GM19025 (cell line): ENCODE measurements around the gene SYT6.
"Not testable (repeated sequence)": the region's sequence is repeated elsewhere in the genome, so short reads cannot be mapped to it uniquely, and the experiment has no call there.

ENCODE experiments used
- ATAC-seq: cut with Tn5 transposase; IDR thresholded peaks from one replicate; pipeline ENCODE4 v1.9.1; 2021; ENCODE audit warnings: mild to moderate bottlenecking, low read depth, moderate library complexity; ENCODE audit not compliant: unreplicated experiment

SYT6 gene

DNA sequence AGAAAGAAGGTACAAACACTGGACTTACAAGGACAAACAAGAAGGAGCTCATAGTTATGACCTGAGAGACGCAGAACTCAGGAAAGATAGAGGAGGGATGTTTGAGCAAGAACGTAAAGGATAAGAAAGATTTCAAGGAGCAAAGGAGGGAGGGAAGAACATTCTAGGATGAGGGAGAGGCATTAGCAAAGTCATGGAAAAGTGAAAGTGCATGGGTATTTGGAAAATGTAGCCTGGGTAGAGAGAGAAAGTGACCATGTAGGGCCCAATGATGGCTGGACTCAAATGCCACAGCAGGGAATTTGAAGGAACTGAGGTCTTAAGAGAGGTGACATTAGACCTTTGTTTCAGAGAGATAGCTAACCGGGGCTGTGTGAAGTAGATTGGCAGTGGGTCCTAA lies 76.5 kb downstream of the SYT6 start:
- no peak for ATAC-seq

DNA sequence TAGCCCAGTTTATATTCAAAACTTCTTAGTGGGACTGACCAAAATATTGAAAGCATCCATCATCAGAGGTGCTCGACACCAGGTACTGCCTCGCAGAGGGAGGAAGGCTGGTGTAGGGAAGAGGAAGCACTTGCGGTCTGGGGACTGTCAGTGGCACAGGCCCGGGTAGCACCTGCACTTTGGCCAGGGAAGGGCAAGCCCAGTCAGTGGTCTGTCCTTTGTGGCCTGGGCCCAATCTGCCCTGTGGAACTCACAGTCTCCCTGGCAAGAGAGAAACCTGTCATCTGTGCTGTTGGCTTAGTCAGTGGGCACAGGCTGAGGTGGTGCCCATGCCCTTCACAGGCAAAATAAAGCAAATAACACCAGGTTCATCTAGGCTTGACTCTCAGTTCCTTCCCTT lies 77.4 kb downstream of the SYT6 start:
- ATAC-seq = no peak

DNA sequence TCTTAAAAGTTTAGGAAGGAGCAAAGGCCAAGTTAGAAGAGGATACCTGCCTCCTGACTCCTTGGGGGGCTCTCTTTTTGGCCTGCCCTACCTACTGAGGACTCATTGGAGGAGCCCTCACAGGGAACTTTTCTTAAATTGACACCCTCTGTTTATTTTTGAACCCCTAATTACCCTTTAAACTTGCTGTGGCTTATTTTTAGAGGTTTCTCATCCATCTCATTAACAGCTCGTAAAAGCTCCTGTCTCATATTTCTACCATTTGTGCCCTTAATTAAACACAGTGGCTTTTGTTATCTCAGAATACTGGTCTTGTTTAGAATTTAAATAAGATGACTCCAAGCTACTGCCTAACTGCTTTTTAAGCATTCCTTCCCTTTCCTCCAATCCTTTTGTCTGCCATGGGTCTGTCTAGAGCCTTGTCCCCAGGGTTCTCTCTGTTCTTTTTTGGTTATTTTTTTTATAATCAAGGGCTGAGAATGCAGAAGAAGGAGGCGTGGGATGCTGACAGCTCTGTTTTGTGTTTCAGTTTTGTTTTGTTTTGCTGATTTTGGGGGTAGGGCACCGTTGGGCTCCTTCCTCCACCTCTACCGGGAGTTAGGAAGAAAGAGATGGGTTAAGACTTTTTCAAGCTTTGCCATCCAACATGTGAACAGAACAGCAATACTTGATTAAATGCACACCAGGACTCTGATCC lies 78.0 kb downstream of the SYT6 start:
- ATAC-seq = no peak

DNA sequence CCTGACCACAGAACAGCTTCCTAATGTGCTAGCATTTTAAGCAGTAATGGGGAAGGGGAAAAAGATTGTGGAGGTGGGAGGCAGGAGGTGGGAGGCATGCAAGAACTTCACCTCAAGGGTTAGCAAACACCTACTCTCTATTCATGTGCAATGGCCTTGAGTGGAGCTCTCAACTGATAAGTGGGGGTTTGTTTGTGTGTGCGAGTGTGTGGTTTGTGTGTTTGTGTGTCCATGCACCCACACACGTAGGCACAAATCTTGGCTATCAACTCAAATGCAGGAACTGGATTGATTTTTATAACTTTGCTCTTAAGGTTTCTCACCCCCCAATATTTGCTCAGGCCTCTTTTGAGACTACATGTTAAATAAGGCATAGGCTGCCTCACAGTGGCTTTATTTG lies 78.6 kb downstream of the SYT6 start:
- no peak for ATAC-seq

DNA sequence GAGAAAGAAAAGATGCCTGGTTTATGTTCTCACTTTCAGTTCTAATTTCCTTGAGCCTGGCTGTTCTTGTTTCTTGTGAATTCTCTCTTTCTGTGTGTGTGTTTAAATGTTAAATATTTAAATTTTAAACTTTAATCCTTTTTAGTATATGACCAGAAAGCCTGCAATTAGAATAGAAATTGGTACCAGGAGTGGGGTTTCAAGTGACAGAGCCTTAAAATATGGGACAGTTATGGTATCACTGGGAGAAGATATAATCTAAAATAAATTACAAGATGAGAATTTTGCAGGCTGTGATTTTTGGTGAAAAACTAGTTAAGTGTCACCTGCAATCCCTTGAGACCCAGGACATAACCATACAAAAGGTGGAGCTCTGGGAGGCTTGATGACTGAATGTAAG lies 81.4 kb downstream of the SYT6 start:
- ATAC-seq = no peak

DNA sequence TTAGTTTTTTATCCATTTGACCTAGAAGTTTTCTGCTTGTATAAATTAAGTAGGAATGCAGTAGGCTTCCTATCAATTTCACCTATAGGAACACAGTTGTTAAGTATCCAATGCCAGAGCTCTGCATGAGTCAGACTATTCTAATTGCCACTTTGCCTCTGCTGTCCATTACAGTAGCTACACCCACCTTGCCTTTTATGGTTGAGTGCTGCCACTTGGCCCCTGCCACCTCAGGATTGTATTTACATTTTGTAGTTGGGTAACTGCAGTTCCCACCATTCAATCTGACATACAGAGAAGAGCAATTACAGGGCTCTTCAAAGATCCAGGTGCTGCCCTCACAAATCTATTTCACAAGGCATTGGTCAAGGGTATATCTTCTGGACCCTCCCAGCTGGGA lies 83.9 kb downstream of the SYT6 start:
- not testable (repeated sequence) for ATAC-seq

DNA sequence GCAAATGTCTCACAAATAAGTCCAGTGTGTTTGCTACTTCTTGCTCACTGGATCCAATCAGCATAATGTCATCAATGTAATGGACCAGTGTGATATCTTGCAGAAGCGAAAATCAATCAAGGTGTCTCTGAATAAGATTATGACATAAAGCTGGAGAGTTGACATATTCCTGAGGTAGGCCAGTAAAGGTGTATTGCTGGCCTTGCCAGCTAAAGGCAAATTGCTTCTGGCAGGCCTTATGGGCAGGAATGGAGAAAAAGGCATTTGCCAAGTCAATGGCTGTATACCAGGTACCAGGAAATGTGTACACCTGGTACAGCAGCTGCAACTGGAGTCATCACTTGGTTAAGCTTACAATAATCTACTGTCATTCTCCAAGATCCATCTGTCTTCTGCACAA lies 85.0 kb downstream of the SYT6 start:
- ATAC-seq = not testable (repeated sequence)

DNA sequence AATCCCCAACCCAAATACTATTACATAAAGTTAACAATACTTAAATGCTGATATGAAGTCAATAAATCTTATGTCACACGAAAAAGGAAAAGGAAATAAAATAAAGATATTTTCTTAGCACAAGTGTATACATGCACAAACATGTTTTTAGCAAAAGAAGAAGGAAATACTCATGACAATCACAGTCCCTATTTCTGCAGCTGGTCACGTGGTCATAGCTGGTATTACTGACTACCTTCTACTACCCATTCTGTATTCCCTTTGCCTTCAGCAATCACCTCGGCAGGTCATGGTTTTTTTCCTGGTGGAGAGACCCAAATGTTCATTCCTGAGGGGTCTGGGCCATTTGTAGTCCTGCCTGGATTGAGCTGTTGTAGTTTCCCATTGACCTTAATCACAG lies 88.0 kb downstream of the SYT6 start:
- not testable (repeated sequence) for ATAC-seq

DNA sequence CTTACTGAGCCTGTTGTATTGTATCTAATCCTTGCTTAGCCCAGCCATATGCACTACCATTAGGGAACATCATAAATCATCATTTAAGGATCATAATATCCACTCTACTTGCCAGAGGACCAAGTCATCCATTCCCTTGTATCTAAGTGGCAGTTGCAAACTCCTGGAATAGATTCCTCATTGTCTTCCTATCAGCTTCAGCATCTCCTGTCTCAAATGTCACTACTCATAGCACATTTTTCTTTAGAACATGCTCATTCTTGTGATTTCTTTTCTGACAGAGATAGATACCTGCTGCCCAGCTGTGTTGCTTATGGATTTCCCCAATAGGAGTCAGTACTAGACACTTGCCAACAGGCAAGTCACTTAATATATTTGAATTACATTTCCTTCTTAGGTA lies 90.1 kb downstream of the SYT6 start:
- no peak for ATAC-seq

DNA sequence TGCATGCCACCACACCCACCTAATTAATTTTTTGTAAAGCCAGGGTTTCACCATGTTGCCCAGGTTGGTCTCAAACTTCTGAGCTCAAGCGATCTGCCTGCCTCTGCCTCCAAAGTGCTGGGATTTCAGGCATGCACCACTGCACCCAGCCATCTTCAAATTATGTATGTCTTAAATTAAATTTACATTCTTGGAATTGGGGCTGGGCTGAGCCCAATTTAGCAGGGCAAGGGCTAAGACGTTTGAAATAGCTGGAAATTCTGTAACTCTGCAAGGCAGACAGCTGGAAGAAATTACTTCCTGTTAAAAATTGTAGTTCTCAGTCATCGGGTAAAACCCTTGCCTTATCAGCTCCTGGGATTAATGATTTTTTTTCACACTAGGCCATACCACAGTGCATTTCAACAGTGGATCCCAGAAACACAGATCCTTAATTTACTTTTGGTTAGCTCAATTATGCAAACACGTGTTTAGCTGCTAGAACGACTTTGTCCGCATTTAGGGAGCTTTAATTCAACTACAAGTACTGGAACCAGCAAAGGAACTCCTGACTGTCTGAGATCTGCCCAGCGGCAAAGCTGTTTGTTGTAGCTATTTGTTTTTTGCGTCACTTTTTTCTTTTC lies 91.1 kb downstream of the SYT6 start:
- ATAC-seq = no peak

DNA sequence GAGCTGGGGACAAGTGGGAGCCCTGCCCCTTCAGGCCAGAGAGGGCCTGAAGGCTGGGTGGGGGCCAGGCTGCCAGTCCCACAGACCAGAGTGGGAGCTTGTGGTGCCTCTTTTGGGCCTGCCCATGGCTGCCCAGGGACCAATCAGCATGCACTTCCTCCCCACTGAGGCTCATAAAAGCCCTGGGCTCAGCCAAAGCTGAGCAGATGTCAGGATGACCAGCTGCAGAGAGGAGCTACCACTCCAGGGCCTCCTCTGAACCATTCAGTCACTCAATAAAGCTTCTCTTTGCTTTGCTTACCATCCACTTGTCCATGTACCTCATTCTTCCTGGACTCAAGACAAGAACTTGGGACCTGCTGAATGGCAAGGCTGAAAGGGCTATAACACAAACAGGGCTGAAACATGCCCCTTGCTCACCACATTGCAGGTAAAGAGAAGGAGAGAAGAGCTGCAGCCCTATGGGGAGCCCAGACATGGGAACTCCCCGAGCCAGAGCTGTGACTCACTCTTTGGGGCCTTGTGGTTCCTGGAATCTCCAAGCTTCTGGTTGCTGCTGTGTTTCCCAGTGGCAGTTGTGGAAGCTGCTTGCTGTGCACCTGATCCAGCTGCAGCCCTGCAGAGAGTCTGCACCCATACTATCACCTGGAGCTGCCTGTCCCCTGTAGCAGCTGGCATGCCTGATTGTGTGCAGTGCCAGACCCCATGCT lies 92.4 kb downstream of the SYT6 start:
- ATAC-seq = no peak

DNA sequence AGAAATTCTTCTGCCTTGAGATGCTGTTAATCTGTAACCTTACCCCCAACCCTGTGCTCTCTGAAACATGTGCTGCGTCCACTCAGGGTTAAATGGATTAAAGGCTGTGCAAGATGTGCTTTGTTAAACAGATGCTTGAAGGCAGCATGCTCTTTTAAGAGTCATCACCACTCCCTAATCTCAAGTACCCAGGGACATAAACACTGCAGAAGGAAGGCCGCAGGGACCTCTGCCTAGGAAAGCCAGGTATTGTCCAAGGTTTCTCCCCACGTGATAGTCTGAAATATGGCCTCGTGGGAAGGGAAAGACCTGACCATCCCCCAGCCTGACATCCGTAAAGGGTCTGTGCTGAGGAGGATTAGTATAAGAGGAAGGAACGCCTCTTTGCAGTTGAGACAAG lies 95.4 kb downstream of the SYT6 start:
- not testable (repeated sequence) for ATAC-seq

DNA sequence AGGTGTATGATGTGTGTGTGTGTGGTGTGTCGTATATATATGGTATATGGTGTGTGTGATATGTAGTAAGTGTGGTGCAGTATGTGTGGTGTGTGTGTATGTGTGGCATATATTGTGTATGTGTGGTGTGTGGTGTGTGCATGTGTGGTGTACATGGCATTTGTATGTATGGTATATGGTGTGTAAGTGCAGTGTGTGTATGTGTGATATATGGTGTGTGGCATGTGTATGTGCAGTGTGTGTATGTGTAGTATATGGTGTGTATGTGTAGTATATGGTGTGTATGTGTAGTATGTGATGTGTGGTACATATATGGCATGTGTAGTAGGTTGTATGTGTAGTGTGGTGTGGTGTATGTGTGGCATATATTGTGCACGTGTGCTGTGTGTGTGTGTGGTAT lies 99.5 kb downstream of the SYT6 start:
- ATAC-seq = no peak

DNA sequence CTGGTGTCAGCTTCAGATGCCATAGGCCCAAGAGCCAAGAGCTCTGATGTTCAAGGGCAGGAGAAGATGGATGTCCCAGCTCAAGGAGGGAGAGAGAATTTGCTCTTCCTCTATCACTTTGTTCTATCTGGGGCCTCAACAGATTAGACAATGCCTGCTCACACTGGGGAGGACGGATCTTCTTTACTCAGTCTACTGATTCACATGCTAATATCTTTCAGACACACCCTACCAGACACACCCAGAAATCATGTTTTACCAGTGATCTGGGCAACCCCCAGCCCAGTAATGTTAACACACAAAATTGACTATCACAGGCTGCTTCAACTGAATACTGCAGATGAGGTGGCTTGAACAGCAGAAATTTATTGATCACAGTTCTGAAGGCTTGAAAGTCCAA lies 105.4 kb downstream of the SYT6 start:
- ATAC-seq = no peak

DNA sequence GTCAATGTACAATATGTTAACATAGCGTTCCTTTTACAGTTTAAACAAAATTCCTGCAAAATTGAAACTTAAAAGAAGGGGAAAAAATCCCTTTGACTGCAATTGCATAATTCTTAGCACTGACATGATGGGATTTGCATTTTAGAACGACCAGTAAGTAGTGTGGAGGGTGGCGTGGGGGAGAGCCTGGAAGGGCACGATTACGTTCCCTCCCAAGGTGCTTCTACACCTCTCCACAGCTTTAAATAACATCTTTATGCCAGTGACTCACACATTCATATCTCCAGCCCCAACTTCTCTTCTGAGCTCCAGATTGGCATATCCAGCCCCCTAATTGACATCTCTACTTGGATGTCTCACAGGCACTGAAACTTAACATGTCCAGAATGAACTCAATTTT lies 110.1 kb downstream of the SYT6 start:
- ATAC-seq = no peak

DNA sequence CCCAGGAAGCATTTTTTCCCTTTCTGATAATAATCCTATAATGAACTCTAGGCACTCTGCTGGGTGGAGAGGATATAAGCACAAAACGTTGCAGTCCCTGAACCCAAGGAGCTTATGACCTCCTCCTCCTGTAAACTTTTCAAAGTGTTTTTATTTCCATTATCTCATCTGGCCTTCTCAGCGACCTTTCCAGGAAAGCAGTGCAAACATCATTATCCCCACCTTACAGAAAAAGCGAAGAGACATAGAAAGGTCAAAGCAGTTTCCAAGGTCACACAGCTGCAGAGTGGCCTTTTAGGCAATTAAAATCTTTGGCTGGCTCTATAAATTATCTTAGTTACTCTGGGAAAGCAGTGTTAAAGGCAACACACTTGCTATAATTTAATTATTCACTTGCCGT lies 110.6 kb downstream of the SYT6 start:
- no peak for ATAC-seq

DNA sequence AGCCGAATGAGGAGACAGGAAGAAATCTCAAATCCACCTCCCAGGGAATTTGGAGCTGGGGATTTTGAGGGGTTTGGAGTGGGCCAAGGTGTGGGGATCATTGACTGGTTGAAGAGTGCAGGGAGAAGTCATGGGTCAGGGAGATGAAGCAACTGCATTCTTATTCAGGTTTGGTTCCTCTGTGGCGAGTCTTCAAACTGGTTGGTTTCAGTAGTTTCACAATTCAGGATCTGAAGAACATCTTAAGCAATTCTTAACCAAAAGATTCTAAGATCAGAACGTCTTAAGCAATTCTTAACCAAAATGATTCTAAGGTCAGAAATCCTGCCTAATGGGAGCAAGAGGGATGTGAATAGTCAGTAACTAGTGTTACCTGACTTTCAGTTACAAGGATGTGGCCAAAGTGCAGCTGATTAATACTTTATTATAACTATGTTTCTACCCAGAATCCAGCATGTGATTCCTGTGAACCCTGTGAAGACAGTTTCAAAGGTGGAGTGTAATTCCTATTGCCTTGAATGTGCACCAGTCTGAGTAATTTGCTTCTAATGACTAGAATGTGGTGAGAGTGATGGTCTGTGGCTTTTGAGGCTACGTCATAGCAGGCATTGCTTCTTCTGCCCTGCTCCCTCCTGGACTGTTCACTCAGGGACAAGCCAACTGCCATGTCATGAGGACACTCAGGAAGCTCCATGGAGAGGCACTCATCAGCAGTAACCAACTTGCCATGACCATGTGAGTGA lies 113.2 kb downstream of the SYT6 start:
- ATAC-seq = no peak
